HG02943 (cell line): ENCODE measurements around the gene ADGRG6.

Experiments
- ATAC-seq: cut with Tn5 transposase; IDR thresholded peaks from one replicate; pipeline ENCODE4 v1.9.1; 2021; ENCODE audit warnings: mild to moderate bottlenecking, low read depth, moderate library complexity; ENCODE audit not compliant: unreplicated experiment

ADGRG6 gene

GRCh38 chr6:142289687-142290086 lies 12.1 kb upstream of the ADGRG6 start:
- no peak for ATAC-seq

GRCh38 chr6:142290851-142291250 lies 11.0 kb upstream of the ADGRG6 start:
- no peak for ATAC-seq

- no peak for ATAC-seq
Observed at GRCh38 chr6:142291512-142291911, 10.3 kb upstream of the ADGRG6 start.

GRCh38 chr6:142292166-142292924 lies 9.5 kb upstream of the ADGRG6 start:
- ATAC-seq, result no peak

GRCh38 chr6:142293121-142293520 lies 8.7 kb upstream of the ADGRG6 start:
- no peak for ATAC-seq

- no peak for ATAC-seq
Observed at GRCh38 chr6:142294679-142295078, 7.1 kb upstream of the ADGRG6 start.

- no peak for ATAC-seq
Observed at GRCh38 chr6:142296975-142297604, 4.7 kb upstream of the ADGRG6 start.

GRCh38 chr6:142297605-142297995 lies 4.2 kb upstream of the ADGRG6 start:
- no peak for ATAC-seq

- no peak for ATAC-seq
Observed at GRCh38 chr6:142297996-142298753, 3.6 kb upstream of the ADGRG6 start.

GRCh38 chr6:142300302-142300701 lies 1.5 kb upstream of the ADGRG6 start:
- ATAC-seq, result no peak

GRCh38 chr6:142300758-142301650 lies 803 bp upstream of the ADGRG6 start:
- ATAC-seq, result no peak

GRCh38 chr6:142302421-142303175 lies 791 bp downstream of the ADGRG6 start:
- ATAC-seq, result no peak

GRCh38 chr6:142303176-142303533 lies 1.3 kb downstream of the ADGRG6 start:
- ATAC-seq, result no peak

GRCh38 chr6:142304241-142304640 lies 2.4 kb downstream of the ADGRG6 start:
- ATAC-seq, result no peak

- no peak for ATAC-seq
Observed at GRCh38 chr6:142306736-142307135, 4.9 kb downstream of the ADGRG6 start.

GRCh38 chr6:142307963-142308748 lies 6.3 kb downstream of the ADGRG6 start:
- no peak for ATAC-seq

GRCh38 chr6:142309426-142309825 lies 7.6 kb downstream of the ADGRG6 start:
- no peak for ATAC-seq

GRCh38 chr6:142313284-142313683 lies 11.5 kb downstream of the ADGRG6 start:
- ATAC-seq, result no peak

GRCh38 chr6:142316791-142317368 lies 15.1 kb downstream of the ADGRG6 start:
- ATAC-seq, result no peak
